ENCODE measurements around the gene SHB. TPM values are rescaled to one million over a fixed set of nuclear protein-coding genes. Genes with fewer than 3 reads are reported as not detected.
"Not testable (repeated sequence)": the region's sequence is repeated elsewhere in the genome, so short reads cannot be mapped to it uniquely, and the experiment has no call there.

SHB gene
- total RNA-seq, 1 donor from 2014 or later: 12.2 TPM

DNA sequence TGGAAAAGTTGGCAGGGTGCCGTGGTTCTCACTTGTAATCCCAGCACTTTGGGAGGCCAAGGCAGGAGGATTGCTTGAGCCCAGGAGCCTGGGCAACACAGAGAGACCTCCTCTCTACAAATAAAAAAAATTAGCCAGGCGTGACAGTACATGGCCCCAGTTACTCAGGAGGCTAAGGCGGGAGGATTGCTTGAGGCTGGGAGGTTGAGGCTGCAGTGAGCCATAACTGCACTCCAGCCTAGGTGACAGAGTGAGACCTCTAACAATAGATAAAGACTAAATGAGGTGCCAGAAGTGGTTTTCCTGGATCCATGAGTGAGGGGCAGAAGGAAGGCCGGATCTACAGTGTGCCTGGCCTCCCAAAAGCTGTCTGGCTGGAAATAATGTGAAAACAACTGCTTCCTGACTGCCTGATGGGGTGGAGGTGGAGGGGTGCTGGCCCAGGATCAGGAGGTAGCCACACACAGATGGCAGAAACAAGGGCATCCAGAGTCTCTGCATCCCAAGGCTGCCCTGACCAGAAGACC is 4.1 kb downstream of the SHB start:
- DNase-seq (ENCODE audit: low spot score in 2 of 2) (no peak), FAIRE-seq (no peak)

DNA sequence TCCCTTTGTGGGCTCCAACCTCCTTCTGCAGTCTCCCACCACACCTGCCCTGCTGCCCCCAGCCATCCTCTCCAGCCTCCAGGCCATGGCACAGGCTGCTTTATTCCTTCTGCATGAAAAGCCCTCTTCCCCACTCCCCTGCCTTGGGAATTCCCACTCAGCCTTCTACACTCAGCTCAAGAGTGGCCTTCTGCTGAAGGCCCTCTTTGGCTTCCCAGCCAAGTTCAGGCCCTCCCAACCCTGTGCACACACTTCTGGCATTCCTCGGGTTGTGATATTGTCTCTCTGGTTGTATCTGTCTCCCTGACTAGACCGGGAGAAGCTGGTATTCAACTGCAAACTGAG is 5.7 kb downstream of the SHB start:
- DNase-seq (ENCODE audit: low spot score in 2 of 2) (no peak), FAIRE-seq (no peak)

DNA sequence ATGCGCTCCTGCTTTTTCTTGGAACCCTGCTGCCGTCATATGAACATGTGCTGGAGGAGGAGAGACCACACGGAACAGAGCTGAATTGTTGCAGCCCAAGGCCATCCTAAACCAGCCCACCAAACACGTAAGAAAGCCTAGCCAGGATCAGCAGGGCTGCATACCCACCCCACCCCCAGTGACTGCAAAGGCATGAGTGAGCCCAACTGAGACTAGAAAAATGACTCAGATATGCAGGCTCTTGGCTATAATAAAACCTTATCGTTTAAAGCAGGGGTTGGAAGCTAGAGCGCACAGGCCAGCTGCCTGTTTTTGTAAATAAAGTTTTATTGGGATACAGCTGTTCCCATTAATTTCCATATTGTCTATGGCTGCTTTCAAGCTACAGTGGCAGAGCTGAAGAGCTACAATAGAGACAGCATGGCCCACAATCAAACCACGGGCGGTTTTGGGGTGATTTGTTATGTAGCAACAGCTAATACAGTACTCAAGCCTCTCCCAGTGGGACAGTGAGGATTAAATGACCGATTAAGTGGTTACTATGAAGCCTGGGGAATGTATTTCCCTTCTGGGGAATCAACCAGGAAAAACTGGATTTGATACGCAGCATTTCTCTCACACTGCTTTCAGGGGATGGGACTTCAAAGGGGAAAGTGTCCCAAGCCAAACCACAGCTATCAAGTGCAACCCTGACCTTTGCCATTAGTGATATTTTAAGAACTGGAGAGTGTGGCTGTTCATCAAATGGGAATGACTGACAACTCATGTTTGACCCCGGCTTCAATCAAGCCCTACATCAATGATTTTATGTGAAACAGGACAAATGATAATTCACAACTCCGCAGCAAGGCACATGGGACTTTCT is 6.3 kb downstream of the SHB start:
- FAIRE-seq (no peak), DNase-seq (ENCODE audit: low spot score in 2 of 2) (no peak)

DNA sequence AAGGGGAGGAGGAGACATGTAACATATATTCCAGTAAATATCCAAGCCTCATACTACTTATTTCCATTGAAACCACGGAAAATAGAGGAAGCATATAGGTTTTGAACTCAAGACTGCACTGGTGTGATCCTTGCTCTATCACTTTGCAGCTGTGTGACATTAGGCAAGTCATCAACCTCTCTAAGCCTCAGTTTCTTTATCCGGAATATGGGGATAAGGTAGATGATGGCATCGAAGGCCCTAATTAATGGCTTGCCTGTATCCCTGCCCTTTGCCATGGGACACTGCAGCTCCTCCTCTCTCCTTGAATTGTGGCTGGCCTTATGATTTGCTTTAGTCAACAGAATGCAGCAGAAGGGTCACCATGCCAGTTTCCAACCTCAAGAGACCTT is 6.9 kb downstream of the SHB start:
- no peak for DNase-seq (ENCODE audit: low spot score in 2 of 2)
- FAIRE-seq: no peak

DNA sequence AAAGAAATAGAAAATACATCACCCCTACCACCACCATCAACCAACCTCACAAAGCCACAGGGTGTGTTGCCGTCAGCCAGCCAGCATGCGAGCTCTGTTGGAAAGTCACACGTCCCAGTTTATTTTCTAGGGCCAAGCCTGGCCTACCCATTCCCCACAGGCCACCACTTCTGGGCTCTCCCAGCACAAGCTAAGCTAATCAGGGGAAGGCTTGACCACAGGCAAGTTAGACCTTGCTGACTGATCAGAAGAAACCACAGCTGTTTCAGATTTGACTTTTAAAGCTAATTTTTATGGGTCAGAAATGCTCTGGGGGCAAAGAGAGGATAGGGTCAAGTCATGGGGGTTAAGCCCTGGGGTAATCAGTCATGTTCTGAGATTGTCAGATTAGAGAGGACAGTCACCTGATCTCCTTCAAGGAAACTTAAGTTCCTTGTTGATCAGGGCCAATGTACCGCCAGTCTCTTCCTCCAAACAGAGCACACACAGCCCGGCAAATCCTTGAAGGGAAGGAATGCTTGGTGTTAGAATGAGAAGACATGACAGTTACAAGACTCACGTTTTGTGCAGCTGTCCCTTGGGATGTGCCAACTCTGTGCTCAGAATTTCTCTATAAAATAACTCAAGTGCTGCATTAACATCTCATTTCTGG is 7.6 kb downstream of the SHB start:
- DNase-seq (ENCODE audit: low spot score in 2 of 2): no peak
- FAIRE-seq: no peak

DNA sequence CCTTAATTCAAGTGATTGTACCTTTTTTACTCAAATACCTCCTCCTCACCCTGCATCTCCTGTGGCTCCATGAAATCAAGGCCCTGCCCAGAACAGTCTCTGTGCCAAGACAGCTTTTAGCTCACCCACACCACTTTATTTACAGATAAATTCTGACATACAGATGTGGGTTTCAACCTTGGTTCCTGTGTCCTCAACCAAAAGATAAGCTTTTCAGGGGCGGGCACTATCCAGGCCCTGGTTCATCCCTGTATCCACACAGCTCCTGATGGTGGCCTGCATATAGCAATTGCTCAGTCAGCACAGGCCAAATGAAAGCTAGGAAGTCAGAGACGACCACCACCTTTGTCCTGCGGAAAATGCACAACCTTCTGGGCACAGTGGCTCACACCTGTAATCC is 8.3 kb downstream of the SHB start:
- FAIRE-seq (no peak), DNase-seq (ENCODE audit: low spot score in 2 of 2) (no peak)

DNA sequence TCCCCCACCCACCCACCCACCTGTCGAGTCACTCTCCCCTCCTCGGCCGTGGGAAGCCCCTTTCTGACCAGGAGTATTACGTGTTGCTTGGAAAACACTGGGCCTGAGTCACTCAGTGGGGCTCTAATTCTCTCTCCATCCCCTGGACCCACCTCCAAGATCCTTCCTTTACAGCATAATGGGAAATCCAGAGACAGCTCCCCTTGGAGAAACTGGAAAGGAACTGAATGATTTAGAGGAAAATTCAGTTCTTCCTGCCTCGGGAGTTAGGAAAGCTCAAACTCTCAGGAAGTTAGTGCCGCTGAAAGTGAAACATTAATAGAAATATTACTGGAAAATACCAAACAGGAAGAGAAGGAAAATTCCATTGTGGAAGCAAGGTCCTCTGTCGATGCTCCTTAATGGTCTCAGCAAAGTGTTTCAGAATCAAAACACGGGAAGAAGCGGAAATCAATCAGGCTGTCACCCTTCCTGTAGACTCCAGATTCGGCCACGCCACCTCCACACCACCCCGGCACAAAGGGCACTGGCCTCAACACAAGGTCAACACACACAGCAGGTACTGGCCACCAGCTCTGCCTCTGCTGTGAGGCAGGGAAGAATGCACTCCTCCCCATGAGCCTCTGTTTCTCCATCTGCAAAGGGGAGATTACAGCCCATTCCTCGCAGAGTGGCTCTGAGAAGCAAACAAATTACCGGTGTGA is 9.6 kb downstream of the SHB start:
- DNase-seq (ENCODE audit: low spot score in 2 of 2) (no peak), FAIRE-seq (no peak)

DNA sequence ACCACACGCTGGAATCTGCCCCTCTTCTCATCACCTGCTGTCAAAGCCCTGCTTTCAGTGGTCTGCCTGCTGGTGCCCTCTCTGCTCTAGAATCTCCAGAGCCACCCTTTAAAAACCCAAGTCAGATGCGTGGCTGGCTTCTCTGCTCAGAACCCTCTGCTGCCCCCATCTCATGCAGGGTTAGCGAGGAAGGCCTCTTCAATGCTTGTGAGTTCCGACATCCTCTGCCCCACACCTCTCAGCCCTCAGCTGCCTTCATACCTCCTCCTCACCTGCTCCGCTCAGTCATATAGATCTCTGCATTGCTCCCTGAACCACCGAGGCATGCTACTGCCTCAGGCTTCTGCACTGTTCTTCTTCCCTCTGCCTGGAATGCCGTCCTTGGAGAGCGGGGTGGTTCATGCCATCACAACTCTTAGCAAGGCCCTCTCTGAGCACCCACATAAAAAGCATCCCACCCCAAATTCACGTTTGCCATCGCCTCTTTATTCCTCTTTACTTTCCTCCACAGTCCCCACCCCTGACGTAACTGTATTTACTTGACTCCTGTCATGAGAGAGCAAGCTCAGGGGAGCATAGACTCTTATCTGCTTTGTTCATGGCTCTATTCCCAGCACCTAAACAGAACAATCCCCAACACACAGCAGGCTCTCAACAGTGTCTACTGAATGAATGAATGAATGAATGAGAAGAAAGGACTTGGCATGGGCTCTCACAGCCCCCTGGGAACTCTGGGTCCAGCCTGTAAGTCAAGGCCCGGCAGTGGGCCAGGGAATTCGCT is 10.4 kb downstream of the SHB start:
- FAIRE-seq (no peak), DNase-seq (ENCODE audit: low spot score in 2 of 2) (no peak)

DNA sequence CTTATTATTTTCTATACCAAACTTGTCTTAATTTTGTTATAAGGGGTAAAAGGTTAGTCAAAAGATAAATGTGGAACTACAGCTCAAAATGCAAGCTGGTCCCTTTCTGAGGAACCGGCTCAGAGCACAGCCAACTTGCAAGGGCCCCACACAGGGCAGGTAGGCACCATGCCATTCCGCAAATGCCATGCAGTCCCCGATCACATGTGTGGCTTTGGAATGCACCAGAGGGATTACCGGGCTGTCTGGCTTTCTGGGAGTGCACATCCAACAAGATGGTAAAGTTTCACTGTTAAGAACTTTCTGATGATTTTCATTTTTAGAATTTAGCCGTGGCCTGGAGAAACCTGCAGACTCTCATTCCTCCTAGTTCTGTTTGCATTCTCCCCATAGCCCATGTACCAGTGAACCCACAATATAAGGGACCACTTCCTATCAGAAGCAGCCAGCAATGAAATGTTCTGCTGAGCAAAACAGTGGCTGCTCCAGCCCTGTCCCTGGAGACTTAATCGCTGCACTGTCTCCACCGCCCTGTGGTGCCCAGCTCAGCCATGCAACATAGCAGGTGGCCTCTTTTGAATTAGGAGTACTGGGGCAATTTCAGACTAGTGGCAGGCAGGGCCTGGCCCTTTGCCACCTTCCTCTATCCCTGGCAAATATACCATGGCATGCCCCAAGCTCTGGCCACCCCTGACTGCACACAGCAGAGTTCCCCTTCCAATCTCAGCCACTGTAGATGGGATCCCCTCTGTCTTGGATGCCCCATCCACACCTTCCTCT is 11.4 kb downstream of the SHB start:
- DNase-seq (ENCODE audit: low spot score in 2 of 2): no peak

DNA sequence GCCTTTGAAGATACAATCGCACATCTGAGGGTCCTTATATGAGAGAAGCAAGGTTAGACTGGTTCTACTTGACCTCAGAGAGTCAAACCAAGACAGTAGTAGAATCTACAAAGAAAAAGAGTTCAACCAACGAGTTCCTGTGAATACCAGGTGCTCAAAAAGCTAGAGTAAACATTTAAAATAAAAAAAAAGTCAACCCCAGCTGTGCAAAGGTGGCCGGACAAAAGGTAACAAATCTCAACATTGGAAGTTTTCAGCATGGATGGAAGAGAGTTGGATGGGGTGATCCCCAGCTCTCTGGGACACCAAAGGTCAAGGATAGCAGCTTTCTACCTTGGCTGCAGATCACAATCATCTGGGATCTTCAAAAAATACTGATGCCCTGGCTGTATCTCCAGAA is 14.4 kb downstream of the SHB start:
- DNase-seq (ENCODE audit: low spot score in 2 of 2) (no peak), FAIRE-seq (no peak)

More for the DNA sequence above, 11.4 kb downstream of the SHB start:
- FAIRE-seq: no peak

DNA sequence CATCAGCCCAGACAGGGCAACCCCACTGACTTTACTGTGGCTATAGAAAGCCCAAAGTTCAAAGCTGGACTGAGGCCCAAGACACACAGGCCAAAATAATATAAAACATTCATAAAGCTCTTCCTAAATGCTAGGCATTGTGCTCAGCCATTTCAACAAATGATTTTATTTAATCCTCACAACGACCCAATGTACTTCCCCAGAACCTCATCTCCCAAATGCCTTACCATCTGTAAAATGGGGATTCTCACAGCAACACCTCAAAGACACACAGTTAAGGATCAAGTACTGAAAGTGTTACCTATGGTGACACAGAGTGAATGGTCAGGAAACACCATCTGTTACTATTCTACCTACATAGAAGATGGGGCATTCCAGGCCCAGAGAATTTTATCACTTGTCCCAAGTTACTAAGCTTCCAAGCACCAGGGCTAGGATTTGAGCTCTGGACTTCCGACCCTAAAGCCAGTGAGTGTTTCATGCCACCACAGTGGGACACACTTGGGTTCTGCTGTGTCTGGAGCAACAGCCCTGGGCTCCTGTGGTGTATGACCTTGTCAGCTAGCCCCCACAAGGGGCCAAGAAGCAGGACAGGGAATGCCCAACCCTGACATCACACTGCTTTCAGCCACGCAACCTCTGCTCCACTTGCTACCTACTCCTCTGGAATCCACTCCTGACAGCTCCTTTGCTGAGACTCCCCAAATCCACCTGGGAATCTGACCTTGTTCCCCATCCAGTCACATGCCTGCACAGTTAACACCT is 15.1 kb downstream of the SHB start:
- FAIRE-seq (no peak), DNase-seq (ENCODE audit: low spot score in 2 of 2) (no peak)

DNA sequence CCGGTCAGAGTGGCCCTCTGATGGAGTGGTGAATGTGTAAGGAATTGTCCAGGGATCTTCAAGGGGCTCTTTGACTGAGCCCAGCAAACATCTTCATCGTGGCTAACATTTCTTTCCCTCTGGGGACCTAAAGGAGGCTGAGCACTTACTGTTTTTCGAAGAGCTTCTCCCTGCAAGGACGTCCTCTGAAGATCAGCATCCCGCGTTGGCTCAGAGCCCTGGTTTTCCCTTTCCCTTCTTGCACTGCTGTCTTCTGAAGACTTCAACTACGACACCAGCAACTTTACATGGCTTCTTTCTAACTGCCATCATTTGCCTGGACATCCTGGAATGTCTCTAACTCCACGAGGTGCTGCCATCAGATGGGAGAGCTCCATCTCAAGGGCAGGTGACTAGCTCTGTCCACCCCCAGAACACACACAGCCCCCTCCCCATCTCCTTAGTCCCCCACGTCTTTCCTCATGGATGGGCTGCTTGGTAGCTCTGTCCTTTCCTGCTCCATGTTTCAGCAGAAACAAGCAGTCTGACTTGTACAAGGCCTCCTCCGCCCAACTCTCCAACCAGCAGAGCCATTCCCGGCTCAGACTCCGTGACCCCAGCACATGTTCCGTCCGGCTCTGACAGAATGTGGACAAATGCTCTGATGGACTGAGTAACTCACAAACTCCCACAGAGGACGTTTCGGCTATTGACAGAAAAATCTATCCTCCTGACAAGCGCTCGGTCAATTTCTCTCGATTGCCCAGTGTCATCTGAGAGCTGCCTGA is 17.1 kb downstream of the SHB start:
- DNase-seq (ENCODE audit: low spot score in 2 of 2) (no peak), FAIRE-seq (no peak)

DNA sequence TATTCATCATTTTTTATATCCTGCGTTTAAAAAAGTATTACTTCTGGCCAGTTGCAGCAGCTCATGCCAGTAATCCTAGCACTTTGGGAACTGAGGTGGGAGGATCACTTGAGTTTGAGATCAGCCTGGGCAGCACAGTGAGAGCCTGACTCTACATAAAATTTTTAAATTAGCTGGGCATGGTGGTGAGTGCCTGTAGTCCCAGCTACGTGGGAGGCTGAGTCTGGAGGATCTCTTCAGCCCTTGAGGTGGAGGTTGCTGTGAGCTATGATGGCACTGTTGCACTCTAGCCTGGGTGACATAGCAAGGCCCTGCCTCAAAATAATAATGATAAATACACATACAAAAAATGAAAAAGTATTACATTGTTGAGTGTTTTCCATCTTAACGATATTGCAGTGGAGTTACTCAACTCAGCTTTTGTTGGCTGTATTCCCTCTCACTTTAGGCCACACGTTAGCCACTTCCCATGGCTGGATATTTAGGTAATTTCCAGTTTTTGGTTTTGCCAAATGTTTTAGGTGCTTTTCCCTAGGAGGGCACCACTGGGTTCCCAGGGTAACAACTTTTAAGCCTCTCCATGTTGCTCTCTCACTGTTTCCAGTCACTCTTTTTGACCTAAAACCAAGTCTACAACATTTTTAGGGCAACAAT is 20.6 kb downstream of the SHB start:
- FAIRE-seq (no peak), DNase-seq (ENCODE audit: low spot score in 2 of 2) (no peak)

DNA sequence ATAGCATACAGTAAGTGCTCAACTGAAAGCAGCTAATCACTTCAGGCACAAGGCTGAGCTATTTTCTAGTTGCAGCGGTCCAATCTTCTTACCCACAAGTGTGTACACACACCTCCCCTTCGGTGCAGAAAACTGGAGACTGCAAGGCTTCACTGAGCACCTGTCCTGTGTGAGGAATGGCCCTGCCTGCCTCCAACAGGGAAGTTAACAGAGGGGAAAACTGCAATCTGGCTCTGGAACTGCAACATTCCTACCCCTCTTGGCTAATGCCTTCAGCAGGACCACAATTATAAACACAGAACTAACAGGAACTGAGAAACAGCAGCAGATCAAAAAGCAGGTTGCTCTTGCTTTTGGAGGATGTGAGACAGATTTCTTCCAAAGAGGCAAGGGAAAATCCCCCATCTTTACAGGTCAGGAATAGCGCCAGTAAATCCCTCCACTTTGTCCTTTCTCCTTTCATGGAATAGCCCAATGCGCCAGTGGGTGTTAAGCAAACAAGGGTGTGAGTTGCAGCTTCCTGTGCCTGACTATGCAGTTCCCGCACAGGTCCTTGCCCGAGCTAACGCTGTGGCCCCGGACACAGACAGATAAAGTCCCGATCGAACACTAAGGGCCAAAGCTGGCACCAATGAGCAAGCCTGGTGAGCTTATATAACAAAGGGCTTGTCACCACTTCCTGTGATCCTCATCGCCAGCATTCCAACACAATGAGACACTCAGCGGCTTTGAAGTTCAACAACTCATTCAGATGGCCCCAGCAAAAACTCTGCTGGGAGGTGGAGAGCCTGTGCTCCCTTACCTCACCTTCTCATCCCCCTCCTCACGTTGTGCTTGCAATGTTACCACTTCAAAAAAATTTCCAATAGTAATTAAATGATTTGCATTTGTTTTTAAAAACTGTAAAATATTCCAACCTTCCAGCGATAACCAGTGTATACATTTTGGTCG is 21.5 kb downstream of the SHB start:
- no peak for FAIRE-seq
- DNase-seq (ENCODE audit: low spot score in 2 of 2): peak; percentile 39 to 67

DNA sequence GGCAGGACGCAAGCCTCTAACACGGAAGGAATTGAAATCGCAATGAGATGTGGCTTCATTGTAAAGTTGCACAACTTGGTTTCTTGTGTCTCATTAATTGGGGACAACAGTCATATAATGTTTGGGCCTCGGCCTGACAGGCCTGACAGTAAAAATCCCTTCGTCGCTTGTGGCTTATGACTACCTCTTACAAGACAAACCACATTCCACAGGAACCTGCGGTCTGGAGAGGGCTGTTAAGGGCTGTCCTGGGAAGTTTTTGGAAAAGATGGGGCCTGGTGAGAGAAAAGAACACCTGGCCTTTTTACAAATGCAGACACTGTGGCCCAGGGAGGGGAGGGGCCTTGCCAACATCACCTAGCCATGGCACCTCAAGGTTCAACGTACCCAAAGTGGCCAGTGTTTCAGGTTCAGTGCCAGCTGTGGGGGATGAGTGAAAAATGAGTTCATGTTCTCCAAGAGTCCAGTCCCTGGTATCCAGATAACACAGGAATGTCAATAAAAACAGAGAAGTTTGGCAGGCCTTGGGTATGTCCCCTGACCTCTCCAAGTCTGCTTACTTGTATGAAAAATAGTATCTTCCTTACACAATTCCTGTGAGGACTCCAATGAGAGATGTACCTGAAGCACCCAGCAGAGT is 22.2 kb downstream of the SHB start:
- no peak for FAIRE-seq
- no peak for DNase-seq (ENCODE audit: low spot score in 2 of 2)

DNA sequence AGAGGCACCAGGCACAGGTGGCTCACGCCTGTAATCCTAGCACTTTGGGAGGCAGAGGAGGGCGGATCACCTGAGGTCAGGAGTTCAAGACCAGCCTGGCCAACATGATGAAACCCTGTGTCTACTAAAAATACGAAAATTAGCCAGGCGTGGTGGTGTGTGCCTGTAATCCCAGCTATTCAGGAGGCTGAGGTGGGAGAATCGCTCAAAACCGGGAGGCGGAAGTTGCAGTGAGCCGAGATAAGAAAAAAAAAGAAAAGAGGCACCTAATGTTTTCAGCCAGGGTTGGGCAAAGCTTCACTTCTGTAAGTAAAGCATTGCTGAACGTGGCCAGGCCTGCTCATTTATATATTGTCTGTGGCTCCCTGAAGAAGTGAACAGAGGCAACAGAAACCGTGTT is 23.1 kb downstream of the SHB start:
- DNase-seq (ENCODE audit: low spot score in 2 of 2); FAIRE-seq: not testable (repeated sequence)
